CMK (cell line): ENCODE results near the gene DHX58.

Experiments used
- DNase-seq: peaks from one replicate; pipeline ENCODE4 v3.0.0-alpha.2; 2010; ENCODE audit warnings: low read depth

The DHX58 gene

DNA sequence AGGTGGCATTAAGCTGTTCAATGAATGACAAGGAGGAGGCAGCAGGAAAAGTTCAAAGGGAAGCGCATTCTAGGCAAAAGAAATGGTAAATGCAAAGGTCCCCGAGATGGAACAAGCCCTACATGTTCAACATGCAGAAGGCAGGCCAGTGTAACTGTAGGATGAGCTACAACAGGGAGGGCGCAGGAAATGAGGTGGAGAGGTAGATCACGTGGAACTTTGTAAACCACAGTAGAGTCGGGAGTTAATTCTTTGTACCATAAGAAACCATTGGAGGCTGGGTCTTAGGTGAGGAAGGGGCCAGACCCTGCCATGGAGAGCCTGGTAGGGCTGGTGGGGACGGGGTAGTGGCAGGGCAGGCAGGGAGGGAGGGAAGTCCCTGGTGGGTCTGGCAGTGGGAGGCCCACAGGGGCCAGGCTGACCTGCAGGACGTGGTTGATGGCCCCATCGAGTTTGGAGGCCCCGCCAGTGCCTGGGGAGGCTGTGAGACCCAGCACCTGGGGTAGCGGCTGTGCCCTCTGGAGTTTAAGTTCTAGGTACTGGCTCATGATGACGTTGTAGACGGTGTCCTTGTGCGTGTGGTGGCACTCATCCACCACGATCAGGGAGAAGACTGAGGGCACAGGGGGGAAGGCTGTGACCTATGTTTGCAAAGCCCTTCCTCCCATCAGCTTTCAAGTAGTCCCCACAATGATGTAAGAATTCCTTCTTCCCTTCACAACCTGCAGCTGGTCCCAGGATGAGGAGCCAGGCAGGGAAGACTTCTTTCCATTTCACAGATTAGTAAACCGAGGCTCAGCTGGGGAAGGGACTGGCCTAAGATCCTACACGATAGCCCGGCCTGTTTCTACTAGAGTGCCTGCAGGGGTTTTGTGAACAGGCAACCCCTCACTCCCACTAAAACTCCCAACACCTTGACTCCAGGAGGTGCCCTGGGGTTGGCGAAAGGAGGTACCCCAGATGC, 1.9 kb downstream of the DHX58 start:
- DNase-seq = no peak

DNA sequence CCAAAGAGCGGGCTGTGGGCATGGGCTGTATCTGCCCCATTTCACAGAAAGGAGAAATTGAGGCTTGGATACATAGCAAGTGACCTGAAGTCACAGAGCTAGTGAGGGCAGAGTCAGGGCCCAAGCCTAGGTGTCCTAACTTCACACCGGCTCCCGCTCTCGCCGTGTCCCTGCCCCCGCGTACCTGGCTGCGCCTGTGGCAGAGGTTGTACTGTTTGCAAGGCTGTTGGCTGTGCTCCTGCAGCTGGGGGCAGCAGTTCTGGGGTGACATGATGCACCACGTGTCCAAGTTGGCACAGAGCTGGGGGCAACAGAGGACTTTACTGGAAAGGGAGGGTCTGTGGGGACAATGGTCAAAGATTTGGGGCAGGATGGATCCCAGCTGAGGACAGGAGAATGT, 3.4 kb downstream of the DHX58 start:
- no peak for DNase-seq

DNA sequence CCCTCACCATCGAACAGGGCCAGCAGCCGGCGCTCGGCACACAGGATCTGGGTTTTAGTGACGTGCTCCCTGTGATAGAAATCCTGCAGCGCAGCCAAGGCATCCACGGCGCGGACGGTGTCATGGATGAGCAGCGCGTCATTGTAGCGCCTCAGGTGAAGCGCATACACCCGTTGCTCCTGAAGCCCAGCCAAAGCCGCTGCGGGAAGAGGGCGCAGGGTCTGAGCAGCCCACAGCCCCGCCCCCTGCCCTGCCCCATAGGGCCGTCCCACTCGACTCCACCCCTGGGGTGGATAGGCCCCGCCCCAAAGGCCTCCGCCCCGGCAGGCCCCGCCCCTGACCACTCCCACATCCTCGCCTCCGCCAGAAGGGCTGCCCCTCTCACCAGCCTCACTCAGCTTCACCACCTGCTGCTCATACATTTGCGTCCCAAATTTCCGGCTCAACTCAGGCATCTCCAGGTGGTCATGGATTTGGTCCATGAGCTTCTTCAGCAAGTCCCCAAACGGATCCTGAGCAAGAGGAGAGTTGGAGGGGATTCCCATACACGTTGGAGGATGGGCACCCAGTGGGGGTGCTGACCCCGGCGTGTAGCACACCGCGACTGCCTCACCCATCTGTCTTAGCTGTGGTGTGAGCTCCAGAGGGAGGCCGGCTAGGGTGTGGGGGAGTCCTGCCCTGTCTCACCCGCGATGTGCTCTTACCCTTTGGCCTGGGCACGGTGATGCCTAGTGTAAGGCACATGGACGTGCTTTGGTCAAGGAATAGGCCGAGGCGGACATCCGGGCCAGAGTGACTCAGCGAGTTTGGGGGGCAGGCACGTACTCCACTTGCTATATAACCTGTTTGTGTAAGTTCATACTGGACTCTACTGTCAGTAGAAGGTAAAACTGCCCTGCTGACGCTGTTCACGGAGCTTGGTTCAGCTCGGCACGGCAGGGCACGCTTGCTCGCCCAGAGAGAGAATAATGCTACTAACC, 4.6 kb downstream of the DHX58 start:
- peak; percentile 74 for DNase-seq

DNA sequence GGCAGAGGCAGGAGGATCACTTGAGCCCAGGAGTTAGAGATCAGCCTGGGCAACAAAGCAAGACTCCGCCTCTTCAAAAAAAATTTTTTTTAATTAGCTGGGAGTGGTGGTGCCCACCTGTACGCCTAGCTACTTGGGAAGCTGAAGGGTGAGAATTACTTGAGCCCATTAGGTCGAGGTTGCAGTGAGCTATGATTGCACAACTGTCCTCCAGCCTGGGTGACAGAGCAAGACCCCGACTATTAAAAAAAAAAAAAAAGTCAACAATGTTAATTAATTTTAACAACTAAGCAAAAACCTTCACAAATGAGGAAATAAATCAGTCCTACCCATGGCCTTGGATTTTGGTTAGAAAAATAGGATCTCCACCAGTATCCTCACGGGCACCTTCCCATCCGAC, 5.4 kb downstream of the DHX58 start:
- no peak for DNase-seq

DNA sequence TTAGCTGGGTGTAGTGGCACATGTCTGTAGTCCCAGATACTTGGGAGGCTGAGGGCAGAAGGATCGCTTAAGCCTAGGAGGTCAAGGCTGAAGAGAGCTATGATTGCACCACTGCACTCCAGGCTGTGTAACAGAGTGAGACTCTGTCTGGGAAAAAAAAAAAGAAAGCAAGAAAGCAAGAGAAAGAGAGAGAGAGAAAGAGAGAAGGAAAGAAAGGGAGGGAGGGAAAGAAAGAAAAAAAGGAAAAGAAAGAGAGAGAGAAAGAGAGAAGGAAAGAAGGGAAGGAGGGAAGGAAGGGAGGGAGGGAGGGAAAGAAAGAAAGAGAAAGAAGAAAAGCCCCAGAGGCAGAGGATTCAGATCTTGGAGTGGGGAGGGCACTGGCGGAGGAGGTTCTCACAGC, 6.5 kb downstream of the DHX58 start:
- no peak for DNase-seq

DNA sequence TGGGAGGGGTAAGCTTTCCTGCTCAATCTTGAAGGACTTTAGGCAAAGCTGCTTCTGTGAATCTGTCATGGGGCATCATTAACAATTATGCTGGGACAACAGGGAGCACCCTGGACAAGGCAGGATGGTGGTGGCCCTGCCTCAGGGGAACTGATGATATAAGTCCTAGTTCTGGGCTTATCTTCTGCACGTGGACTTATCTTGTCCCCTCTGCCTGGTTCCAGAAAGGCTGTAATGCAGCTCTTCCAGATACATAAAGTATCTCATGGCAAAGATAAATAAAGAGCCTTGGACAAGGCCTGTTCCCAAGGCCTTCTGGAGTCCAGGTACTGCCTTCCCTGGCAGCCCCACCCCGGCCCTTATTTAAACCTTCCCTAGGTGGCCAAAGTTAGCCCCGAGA, 8.2 kb downstream of the DHX58 start:
- DNase-seq = no peak

DNA sequence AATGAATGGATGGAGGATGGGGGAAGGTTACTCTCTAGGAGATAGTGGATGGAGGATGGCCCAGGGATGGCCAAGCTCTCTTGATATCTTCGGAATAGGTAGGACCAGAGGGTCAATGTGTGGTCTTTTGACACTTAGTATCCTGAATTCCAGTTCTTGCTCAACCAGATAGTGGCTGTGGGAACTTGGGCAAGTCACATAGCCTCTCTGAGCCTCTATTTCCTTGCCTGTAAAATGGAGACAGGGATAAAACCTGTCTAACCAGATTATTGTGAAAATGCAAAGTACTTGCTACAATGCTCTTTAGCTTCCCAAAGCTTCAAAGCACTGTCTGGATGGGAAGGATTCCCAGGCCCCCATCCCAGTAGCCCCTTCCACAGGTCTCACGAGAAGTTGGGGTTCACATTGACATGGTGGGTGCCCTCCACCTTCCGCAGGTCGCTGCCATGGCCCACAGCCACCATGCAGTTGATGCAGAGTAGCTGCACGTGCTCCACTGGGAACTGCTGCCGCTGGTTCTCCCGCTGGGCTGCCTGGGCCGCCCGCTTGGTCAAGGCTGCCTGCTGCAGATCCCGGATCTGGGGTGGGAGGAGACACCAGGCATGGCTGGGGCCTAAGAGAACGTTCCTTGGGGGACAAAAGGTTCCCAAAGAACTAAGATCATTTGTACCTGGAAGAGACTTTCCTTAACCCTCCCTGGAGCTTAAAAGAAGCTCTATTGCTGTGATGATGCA, 9.1 kb downstream of the DHX58 start:
- no peak for DNase-seq

DNA sequence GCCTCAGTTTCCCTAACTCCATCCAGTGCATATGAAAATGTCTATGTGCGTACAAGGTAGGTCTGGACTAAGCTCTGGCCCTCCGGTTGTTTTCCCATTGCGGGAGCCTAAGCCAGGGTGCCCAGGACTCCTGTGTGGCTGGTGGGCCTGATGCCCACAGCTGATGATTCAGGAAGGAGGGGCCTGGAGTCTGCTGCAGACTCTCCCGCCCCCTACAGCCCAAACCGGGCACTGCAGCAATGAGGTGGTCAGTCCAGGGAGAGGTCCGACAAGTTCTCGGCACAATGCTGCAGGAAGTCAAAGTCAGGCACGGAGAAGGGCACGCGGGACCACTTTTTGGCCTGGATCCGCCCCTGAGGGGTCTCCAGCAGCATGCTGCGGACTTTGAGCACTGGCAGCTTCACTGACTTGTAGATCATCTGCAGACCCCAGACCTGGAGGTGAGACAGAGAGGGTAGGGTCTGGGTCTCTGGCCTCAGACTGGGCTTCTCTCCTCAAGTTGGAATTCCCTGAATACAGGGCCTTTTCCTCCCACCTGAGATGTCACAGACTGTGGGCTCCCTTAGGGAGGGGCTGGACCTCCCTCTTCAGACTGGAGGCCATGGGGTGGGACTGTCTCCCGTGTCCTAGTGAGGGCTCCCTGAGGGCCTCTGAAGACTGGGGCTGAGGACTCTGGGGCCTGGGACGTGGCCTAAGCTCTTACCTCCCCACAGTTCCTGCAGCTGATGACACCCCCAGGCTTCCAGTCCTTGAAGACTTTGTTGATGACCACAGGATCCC, 10.8 kb downstream of the DHX58 start:
- peak; percentile 72 for DNase-seq

DNA sequence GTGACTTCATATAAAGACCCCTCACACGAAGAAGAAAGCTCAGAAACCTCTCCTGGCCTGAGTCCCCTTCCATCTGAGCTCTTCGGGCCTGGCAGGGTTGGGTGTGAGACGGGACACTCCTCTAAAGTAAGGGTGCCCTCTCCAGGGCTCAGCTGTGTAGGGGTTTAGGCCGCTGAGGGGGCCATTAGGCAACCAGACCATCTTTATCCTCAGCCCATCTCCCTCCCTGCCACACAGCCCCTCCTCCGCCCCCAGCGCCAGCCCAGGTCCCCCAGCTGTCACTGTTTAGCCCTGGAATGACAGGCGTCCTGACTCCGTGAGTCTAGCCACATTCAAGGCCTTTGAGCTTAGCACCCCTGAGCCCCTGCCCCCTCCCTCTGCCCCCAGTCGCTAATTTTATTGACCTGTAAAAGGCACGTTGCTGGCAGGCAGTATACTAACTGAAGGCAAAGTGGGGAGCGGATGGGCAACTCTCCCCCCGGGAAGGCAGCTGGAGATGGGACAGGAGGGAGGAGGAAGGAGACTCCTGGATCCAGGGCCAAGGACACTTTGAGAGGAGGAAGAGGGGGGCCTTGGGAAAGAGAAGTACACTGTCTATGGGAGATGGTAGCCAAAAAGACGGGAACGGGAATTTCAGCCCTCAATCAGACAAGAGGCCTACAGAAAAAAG, 13.6 kb downstream of the DHX58 start:
- DNase-seq = no peak

DNA sequence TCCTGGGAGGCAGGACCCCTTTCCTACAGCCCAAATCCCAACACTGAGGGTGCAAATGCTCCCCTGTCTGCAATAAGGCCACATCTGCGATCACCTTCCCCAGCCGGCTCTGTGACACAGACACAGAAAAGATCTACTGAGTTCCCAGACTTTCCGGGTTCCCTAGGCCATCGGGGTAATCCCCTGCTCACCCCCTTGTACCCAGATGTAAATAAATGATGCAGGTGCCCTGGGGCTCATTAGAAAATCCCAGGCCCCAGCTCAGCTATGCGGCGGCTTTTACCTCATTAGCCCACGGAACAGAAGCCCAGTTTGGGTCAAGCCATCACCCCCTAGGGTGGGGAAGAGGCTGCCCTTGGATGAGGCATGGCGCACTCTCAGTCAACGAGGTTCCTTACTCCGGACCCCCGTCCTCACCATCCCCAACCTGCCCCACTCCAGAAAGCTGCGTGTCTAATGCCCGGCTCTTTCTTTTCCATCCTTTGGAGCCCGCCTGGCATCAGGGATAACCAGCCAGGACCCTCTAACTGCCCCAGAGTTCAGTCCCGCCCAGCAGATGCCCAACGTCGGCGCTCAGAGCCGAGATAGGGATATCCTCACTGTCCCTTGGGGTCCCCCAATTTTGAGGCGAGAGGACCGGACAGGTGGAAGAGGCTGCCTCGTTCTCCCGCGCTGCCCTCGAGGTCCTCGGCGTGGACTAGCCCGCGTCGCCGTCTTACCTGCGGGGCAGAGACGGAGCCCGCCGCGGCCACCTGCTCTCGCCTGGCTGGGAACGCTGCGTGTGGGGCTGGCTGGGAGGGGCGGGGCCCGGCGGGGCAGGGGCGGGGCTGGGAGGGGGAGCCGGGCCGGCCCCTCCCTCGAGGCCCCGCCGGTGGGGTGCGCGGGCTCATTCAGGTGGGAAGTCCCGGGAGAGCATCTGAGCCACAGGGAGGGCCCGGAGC, 14.6 kb downstream of the DHX58 start, which contains the start of gene ZNF385C:
TSS of gene ZNF385C (minus strand) at position 783 of the 941 bp plus-strand sequence. CDS start 35,417 bp downstream, outside the sequence.
- no peak for DNase-seq

DNA sequence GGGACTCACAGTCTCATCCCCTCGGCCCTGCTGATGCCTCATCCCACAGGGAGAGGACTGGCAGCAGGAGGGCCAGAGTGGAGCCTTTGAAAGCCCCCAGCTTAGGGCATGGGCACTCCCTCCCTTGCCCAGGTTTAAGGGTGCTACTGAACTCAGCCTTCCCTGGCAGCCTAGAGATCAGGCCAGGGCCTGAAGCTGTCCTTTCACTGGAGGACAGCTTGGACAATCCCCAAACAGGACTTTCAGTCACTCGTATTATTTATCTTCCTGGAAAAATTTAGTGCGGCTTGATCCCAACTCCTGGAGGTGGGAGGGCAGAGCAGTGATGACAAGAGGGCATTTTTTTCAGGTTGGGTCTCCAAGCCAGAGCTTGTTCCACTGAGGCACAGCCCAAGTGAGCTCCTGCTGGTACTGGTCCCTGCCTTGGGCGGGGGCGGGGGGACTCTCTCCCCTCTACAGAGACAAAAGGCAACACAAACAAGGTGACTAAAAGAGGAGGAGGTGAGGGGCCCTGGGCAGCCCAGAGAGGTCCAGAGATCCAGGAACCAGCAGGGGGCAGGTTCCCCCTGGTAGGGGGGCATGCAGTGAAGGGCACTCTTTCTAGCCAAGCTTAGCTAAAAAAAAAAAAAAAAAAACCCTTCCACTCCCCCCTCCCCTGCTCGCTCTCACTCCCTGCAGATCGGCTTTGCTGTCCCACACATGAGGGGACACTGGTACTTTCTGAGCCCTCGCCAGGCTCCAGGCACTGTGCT, 16.0 kb downstream of the DHX58 start:
- DNase-seq = no peak

DNA sequence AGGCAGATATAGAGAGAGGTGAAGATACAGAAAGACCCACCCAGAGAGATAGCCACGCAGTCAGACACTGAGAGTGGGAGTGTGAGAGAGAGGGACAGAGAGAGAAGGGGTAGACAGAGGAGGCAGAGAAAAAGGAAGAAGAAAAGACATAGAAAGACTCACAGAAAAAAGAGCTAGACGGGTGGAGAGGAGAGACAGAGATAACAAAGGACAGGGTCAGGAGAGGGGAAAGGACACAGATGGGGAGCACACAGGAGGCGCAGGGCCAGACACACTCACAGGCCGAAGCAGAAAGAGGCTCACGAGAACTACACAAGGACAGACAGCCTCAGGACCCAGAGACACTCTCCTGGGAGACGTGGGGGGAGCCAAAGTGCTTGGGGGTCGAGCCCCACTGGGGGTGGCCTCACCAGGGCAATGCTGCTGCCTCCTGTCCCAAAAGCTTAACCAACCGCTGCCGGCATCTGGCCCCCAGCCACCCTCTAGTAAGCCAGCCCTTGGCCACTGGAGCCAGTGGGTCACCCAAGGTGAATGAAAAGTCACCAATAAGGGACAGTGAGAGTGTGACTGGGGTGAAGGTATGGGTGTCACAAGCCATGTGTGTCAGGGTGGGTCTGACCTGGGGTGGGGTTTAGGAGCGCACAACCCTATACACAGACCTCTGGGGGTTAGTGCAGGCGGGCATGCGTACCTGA, 18.0 kb downstream of the DHX58 start:
- no peak for DNase-seq

DNA sequence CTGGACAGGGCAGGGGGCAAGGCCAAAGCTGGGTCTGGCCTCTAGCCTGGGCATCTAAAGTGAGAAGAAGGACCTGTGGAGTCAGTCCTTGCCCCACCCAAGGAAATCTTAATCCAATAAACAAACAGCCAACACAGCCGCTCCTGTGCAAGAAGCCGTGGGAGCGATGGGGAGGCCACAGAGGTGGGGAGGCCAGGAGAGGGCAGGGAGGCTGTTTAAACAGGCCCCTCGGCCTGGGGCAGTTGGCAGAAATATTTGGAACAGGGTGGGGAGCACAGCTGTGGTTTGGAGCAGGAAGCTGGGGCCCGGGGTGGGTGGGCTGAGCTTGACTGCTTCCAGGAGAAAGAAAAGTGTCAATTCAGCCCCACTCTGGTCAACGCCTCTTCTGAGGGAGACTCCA, 19.6 kb downstream of the DHX58 start:
- no peak for DNase-seq

DNA sequence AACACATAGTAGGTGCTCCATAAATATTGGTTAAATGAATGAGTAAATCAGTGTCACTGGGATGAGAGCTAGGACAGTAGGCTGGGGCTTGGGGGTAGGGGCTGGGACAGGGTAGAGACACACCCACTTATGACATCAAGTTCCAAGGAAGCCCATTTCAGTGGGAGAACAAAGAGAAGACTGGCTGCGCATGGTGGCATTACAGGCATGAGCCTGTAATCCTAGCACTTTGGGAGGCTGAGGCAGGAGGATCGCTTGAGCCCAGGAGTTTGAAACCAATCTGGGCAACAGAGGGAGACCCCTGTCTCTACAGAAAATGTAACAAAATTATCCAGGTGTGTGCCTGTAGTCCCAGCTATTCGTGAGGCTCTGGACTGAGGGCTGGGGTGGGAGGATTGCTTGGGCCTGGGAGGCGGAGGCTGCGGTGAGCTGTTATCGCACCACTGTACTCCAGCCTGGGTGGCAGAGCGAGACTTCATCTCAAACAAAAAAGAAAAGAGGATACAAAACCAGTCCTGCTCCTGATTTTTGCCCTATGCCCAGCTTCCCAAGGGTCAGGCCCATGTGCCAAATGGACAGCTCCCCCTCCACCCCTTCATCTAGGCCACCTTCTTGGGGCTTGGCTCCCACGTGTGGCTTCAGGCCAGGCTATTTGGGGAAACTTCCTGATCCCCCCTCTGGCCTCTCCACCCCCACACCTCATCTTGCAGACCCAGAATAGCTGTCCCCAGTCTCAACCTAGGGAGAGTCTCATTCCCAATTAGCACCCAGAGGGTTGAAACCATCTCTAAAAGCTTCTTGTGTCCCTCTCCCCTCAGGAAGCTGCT, 21.3 kb downstream of the DHX58 start:
- DNase-seq = no peak

DNA sequence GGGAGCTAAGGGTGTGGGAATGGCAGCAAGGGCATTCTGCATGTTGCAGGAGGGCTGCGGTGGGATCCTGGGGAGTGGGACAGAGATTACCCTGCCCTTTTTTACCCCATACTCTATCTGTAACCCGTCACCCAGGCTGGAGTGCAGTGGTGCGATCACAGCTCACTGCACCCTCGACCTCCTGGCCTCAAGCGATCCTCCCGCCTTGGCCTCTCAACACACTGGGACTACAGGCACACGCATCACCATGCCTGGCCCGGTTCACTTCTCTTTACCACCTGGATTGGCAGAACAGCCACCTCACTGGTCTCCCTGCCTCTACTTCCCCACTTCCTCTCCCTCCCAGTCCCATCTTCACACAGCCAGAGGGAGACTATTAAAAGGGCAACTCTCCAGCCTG, 23.8 kb downstream of the DHX58 start:
- no peak for DNase-seq

DNA sequence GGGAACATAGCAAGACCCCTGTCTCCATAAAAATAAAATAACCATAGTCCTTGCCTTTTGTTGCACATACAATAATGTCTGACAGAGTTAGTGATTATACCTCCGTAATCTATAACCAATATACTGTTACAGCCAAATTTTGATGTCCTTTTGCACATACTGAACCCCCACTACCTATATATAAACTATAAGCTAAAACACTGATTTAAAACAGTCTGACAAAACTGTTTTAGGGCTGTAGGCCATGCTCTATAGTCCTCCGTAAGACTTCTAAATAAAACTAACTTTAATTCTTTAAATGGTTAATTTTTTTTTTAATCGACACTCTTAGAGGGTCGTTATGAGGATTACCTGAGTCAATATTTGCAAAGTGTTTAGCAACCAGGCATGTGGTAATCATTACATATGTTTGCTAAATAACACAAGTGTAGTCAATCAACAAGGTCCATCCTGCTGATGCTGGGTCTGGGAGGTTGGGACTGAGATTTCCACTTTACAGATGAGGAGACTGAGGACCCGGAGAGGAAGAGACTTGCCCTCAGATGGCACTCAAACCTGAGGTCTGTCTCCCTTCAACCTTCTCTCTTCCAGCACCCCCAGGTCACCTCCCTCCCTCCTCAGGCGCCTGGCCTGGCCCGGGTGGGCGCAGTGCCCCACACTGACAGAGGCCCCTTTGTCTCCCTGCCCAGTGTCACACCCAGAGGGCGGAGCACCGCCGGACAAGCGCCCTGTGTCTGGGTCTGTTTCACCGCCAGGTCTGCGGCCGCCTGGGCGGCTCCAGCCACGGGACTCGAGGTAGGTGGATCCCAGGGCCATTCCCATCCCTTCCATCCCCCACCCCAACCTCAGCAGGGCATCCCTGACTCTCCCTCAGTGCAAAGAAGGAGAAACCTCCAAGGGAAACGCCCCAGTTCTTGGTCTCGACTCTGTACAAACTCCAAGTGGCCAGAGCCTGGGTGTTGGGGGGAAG, 24.5 kb downstream of the DHX58 start:
- no peak for DNase-seq
